NT2/D1 (cell line): ENCODE data around the gene AMZ1.
"Not testable (repeated sequence)": the region's sequence is repeated elsewhere in the genome, so short reads cannot be mapped to it uniquely, and the experiment has no call there.

Source experiments
- SUZ12 ChIP-seq: IDR thresholded peaks from 2 replicates; pipeline ENCODE4 v1.6.1; 2011; ENCODE audit not compliant: insufficient read length, insufficient read depth; ENCODE audit errors: extremely low read depth
- YY1 ChIP-seq: IDR thresholded peaks from 2 replicates; pipeline ENCODE4 v1.6.1; 2011; ENCODE audit not compliant: insufficient read length, insufficient read depth

- TF ChIP-seq YY1, SUZ12: not testable (repeated sequence)
Measured at GRCh38 chr7:2737005-2737743, 49.2 kb downstream of the AMZ1 start.
